ENCODE results near the gene PCDHA6. TPM values are rescaled to one million over a fixed set of nuclear protein-coding genes. Genes with fewer than 3 reads are reported as not detected.
"Not testable (repeated sequence)": the region's sequence is repeated elsewhere in the genome, so short reads cannot be mapped to it uniquely, and the experiment has no call there.

Gene PCDHA6
- total RNA-seq, 2 donors from 2014 or later, result 0.14 to 5.2 TPM

DNA sequence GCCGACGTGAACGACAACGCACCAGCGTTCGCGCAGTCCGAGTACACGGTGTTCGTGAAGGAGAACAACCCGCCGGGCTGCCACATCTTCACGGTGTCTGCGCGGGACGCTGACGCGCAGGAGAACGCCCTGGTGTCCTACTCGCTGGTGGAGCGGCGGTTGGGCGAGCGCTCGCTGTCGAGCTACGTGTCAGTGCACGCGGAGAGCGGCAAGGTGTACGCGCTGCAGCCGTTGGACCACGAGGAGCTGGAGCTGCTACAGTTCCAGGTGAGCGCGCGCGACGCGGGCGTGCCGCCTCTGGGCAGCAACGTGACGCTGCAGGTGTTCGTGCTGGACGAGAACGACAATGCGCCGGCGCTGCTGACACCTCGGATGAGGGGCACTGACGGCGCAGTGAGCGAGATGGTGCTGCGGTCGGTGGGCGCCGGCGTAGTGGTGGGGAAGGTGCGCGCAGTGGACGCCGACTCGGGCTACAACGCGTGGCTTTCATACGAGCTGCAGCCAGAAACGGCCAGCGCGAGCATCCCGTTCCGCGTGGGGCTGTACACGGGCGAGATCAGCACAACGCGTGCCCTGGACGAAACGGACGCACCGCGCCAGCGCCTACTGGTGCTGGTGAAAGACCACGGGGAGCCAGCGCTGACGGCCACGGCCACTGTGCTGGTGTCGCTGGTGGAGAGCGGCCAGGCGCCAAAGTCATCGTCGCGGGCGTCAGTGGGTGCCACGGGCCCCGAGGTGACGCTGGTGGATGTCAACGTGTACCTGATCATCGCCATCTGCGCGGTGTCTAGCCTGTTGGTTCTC, 22.3 kb downstream of the PCDHA6 start:
- H3K4me3 ChIP-seq; H3K4me1 ChIP-seq (ENCODE audit: control insufficient read depth in 1 of 2, low read depth in 2 of 2); ATAC-seq (ENCODE audit: insufficient number of reproducible peaks, low FRiP score, low read depth); DNase-seq (ENCODE audit: low spot score); H3K27me3 ChIP-seq (replicated peaks; ENCODE audit: insufficient read depth); H3K36me3 ChIP-seq; H3K27ac ChIP-seq: not testable (repeated sequence)
- peaks cover 15% of the 10 kb centered on the region for H3K9me3 ChIP-seq

DNA sequence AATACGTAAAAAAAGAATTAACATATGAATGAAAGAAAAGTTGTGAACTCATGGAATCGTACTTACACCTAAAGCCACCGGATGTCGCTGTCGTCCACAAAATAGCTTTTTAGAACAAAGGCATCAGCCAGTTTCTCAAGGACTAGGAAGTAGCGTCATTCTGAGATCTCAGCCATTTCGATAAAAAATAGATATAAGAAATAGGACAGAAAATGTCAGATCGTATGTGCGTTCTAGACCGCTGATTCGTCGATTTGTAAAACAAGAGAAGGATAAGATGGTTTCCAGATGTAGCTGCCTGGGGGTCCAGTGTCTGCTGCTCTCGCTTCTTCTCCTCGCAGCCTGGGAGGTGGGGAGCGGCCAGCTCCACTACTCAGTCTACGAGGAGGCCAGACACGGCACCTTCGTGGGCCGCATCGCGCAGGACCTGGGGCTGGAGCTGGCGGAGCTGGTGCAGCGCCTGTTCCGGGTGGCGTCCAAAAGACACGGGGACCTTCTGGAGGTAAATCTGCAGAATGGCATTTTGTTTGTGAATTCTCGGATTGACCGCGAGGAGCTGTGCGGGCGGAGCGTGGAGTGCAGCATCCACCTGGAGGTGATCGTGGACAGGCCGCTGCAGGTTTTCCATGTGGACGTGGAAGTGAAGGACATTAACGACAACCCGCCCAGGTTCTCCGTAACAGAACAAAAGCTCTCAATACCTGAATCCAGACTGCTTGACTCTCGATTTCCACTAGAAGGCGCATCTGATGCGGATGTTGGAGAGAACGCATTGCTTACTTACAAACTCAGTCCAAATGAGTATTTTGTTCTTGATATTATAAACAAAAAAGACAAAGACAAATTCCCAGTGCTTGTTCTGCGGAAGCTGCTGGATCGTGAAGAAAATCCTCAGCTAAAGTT, 28.3 kb downstream of the PCDHA6 start, which contains the start of gene PCDHA10:
Gene PCDHA10 (plus strand): TSS at position 126 of the 903 bp plus-strand sequence. CDS start 152 bp downstream, at position 278.
- DNase-seq (ENCODE audit: low spot score), result no peak
- peak within 1 kb of the TSS; percentile 19 for H3K4me3 ChIP-seq
- H3K27me3 ChIP-seq (replicated peaks; ENCODE audit: insufficient read depth), result no peaks in the 10 kb centered on the region
- no peak within 1 kb of the TSS for H3K27ac ChIP-seq
- no peak for TF ChIP-seq CTCF (IDR thresholded peaks at IDR 0.05)
- no peak for ATAC-seq (ENCODE audit: insufficient number of reproducible peaks, low FRiP score, low read depth)
- peaks cover 23% of the 10 kb centered on the region for H3K9me3 ChIP-seq
- no peaks in the 10 kb centered on the region for H3K4me1 ChIP-seq (ENCODE audit: control insufficient read depth in 1 of 2, low read depth in 2 of 2)
- H3K36me3 ChIP-seq, result no peaks in the 10 kb centered on the region

DNA sequence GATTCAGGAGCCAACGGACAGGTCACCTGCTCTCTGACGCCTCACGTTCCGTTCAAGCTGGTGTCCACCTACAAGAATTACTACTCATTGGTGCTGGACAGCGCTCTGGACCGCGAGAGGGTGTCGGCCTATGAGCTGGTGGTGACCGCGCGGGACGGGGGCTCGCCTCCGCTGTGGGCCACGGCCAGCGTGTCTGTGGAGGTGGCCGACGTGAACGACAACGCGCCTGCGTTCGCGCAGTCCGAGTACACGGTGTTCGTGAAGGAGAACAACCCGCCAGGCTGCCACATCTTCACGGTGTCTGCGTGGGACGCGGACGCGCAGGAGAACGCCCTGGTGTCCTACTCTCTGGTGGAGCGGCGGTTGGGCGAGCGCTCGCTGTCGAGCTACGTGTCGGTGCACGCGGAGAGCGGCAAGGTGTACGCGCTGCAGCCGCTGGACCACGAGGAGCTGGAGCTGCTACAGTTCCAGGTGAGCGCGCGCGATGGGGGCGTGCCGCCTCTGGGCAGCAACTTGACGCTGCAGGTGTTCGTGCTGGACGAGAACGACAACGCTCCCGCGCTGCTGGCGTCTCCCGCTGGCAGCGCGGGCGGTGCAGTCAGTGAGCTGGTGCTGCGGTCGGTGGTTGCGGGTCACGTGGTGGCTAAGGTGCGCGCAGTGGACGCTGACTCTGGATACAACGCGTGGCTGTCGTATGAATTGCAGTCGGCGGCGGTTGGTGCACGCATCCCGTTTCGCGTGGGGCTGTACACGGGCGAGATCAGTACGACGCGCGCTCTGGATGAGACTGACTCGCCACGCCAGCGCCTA, 29.6 kb downstream of the PCDHA6 start:
- H3K27me3 ChIP-seq (replicated peaks; ENCODE audit: insufficient read depth), result no peaks in the 10 kb centered on the region

GRCh38 chr5:140857987-140858240, 30.2 kb downstream of the PCDHA6 start:
- Histone ChIP-seq H3K9me3 (peaks cover 30% of the 10 kb centered on the region), H3K27me3 (replicated peaks; ENCODE audit: insufficient read depth) (no peaks in the 10 kb centered on the region), H3K27ac (no peak overlapping the region), H3K36me3 (no peaks in the 10 kb centered on the region), H3K4me3 (no peak overlapping the region), H3K4me1 (ENCODE audit: control insufficient read depth in 1 of 2, low read depth in 2 of 2) (no peaks in the 10 kb centered on the region)
- ATAC-seq (ENCODE audit: insufficient number of reproducible peaks, low FRiP score, low read depth), result no peak
- DNase-seq (ENCODE audit: low spot score), result no peak
- TF ChIP-seq CTCF (IDR thresholded peaks at IDR 0.05), result no peak

More for the DNA sequence above, 29.6 kb downstream of the PCDHA6 start:
- Histone ChIP-seq H3K4me3 (no peak overlapping the region), H3K36me3 (no peaks in the 10 kb centered on the region), H3K4me1 (ENCODE audit: control insufficient read depth in 1 of 2, low read depth in 2 of 2) (no peaks in the 10 kb centered on the region), H3K27ac (no peak overlapping the region), H3K9me3 (peaks cover 30% of the 10 kb centered on the region)
- no peak for DNase-seq (ENCODE audit: low spot score)
- no peak for ATAC-seq (ENCODE audit: insufficient number of reproducible peaks, low FRiP score, low read depth)
- TF ChIP-seq CTCF (IDR thresholded peaks at IDR 0.05), result no peak

- ATAC-seq (ENCODE audit: insufficient number of reproducible peaks, low FRiP score, low read depth), result no peak
- TF ChIP-seq CTCF (IDR thresholded peaks at IDR 0.05), result no peak
- H3K9me3 ChIP-seq, result peaks cover 23% of the 10 kb centered on the region
Measured at GRCh38 chr5:140862441-140863295, 34.9 kb downstream of the PCDHA6 start.

More at GRCh38 chr5:140862441-140863295, 34.9 kb downstream of the PCDHA6 start:
- Histone ChIP-seq H3K27me3 (replicated peaks; ENCODE audit: insufficient read depth) (no peaks in the 10 kb centered on the region), H3K4me3 (no peak overlapping the region), H3K4me1 (ENCODE audit: control insufficient read depth in 1 of 2, low read depth in 2 of 2) (no peaks in the 10 kb centered on the region), H3K36me3 (no peaks in the 10 kb centered on the region), H3K27ac (no peak overlapping the region)
- DNase-seq (ENCODE audit: low spot score), result no peak
